Activated naive CD8-positive, alpha-beta T cell (primary cell): Measurements from ENCODE around the gene IMMP1L.

Experiments used
- H3K27ac Mint-ChIP-seq: one replicate; pipeline ENCODE4 v1.8.0; 2021; ENCODE audit warnings: mixed read lengths
- H3K27me3 Mint-ChIP-seq: one replicate; pipeline ENCODE4 v1.8.0; 2021; ENCODE audit warnings: mixed read lengths
- H3K36me3 Mint-ChIP-seq: one replicate; pipeline ENCODE4 v1.8.0; 2021; ENCODE audit warnings: mixed read lengths
- H3K4me1 Mint-ChIP-seq: one replicate; pipeline ENCODE4 v1.8.0; 2021; ENCODE audit warnings: low read depth, mixed read lengths
- H3K4me3 Mint-ChIP-seq: one replicate; pipeline ENCODE4 v1.8.0; 2021; ENCODE audit warnings: mild to moderate bottlenecking, mixed read lengths
- H3K9me3 Mint-ChIP-seq: one replicate; pipeline ENCODE4 v1.8.0; 2021; ENCODE audit warnings: low read depth, mixed read lengths

The IMMP1L gene

DNA sequence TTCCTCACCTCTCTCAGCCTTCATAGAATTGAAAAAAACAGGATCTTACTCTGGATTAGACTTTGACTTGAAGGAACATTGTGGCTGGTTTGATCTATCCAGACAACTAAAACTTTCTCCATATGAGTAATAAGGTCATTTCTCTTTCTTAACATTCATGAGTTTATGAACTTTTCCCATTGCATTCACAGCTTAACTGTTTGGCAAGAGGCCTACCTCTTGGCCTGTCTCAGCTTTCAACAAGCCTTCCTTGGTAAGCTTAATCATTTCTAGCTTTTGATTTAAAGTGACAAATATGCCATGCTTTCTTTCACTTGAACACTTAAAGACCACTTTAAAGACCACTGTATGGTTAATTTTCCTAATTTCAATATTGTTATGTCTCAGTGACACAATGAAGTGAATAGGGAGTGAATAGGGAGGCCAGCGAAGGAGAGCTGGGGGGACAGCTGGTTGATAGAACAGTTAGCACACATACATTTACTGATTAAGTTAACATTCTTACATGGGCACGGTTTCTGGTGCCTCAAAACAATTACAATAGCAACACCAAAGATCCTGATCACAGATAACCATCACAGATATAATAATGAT is 17.0 kb downstream of the IMMP1L start:
- H3K27ac Mint-ChIP-seq, result no peak overlapping the region
- peaks cover 28% of the 10 kb centered on the region for H3K36me3 Mint-ChIP-seq
- peaks cover 35% of the 10 kb centered on the region for H3K4me1 Mint-ChIP-seq
- no peak overlapping the region for H3K4me3 Mint-ChIP-seq
- no peaks in the 10 kb centered on the region for H3K27me3 Mint-ChIP-seq
- no peaks in the 10 kb centered on the region for H3K9me3 Mint-ChIP-seq

DNA sequence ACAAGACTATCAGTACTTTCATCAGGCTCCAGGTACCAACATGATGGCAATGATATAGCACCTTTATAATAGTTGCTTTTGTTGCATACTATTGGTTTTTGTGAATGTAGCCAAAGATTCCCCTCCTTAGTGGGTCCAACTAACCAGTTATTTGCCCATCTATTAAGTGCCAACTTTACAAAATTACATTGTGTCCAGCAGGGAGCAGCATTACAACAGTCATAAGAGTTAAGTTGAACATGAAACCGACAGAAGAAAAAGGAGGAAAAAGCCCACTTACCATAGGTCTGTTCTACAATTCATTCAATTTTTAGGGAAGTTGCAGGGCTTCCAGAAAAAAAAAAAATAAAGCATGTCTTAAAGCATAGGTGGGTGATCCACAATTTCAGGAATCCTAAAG is 21.6 kb downstream of the IMMP1L start:
- H3K9me3 Mint-ChIP-seq, result no peaks in the 10 kb centered on the region
- H3K36me3 Mint-ChIP-seq, result peaks cover 7% of the 10 kb centered on the region
- no peak overlapping the region for H3K4me3 Mint-ChIP-seq
- no peaks in the 10 kb centered on the region for H3K27me3 Mint-ChIP-seq
- no peak overlapping the region for H3K27ac Mint-ChIP-seq
- peaks cover 20% of the 10 kb centered on the region for H3K4me1 Mint-ChIP-seq

DNA sequence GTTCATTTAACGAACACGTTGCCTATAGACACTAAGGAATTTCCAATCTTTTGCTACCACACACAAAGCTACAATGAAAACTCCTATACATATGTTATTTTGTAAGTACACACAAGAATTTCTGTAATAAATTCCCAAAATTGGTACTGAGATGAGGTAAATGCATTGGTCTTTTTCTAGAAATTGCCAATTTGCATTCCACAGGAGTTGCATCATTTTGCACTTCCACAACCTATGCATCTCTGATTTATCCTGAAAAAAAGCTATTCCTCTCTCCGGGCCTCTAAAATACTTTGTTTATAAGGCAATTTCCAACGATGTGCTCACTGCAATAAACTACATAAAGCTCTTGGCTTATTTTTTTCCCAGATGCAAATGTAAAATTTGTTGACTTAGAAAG is 24.9 kb downstream of the IMMP1L start:
- no peaks in the 10 kb centered on the region for H3K27me3 Mint-ChIP-seq
- no peak overlapping the region for H3K27ac Mint-ChIP-seq
- H3K4me1 Mint-ChIP-seq, result peaks cover 11% of the 10 kb centered on the region
- no peaks in the 10 kb centered on the region for H3K9me3 Mint-ChIP-seq
- no peak overlapping the region for H3K4me3 Mint-ChIP-seq
- H3K36me3 Mint-ChIP-seq, result peaks cover 3% of the 10 kb centered on the region

GRCh38 chr11:31480930-31481329 is 28.5 kb downstream of the IMMP1L start:
- H3K9me3 Mint-ChIP-seq, result no peaks in the 10 kb centered on the region
- H3K36me3 Mint-ChIP-seq, result peaks cover 3% of the 10 kb centered on the region
- peaks cover 12% of the 10 kb centered on the region for H3K4me1 Mint-ChIP-seq
- no peaks in the 10 kb centered on the region for H3K27me3 Mint-ChIP-seq
- no peak overlapping the region for H3K4me3 Mint-ChIP-seq
- H3K27ac Mint-ChIP-seq, result no peak overlapping the region

- no peak overlapping the region for H3K27ac Mint-ChIP-seq
- H3K4me3 Mint-ChIP-seq, result no peak overlapping the region
- H3K27me3 Mint-ChIP-seq, result no peaks in the 10 kb centered on the region
- peaks cover 3% of the 10 kb centered on the region for H3K36me3 Mint-ChIP-seq
- H3K9me3 Mint-ChIP-seq, result no peaks in the 10 kb centered on the region
- H3K4me1 Mint-ChIP-seq, result peaks cover 11% of the 10 kb centered on the region
Measured at GRCh38 chr11:31479066-31479465, 30.4 kb downstream of the IMMP1L start.

- no peaks in the 10 kb centered on the region for H3K27me3 Mint-ChIP-seq
- H3K27ac Mint-ChIP-seq, result no peak overlapping the region
- H3K36me3 Mint-ChIP-seq, result peaks cover 3% of the 10 kb centered on the region
Measured at GRCh38 chr11:31478223-31478590, 31.2 kb downstream of the IMMP1L start.

DNA sequence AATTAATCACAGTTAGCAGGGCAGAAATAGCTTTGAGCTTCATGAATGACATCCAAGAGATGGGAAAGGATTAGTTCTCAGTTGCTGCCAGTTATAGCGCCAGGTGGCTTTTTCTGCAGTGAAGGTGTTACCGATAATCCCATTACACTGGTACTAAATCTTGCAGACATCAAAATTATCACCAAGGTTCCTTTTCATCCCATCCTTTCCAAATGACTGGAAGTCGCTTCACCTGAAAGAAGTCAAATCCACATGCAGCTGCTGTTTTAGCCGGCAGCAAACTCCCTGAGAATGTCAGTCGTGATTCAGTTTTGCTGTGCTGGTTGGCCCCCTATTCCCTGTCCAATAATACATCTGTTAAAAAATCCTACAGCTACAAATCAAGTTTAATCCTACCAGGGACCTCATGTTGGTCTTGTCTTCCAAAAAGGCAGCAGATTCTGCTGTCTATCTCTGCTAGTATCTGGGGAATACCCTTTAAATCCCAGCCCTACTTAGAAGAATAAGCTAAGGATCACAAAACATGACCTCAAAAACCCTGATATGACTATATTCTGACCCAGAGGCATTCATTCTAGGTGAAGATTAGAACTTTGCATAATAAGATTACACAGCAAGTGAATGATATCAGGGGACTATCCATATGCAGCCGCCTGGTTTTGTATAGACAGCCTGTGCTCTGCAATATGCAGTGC is 31.7 kb downstream of the IMMP1L start:
- no peak overlapping the region for H3K4me3 Mint-ChIP-seq
- no peak overlapping the region for H3K27ac Mint-ChIP-seq
- H3K4me1 Mint-ChIP-seq, result peaks cover 10% of the 10 kb centered on the region
- no peaks in the 10 kb centered on the region for H3K27me3 Mint-ChIP-seq
- no peaks in the 10 kb centered on the region for H3K9me3 Mint-ChIP-seq
- H3K36me3 Mint-ChIP-seq, result peaks cover 3% of the 10 kb centered on the region

More at GRCh38 chr11:31478223-31478590, 31.2 kb downstream of the IMMP1L start:
- no peaks in the 10 kb centered on the region for H3K9me3 Mint-ChIP-seq
- H3K4me3 Mint-ChIP-seq, result no peak overlapping the region
- H3K4me1 Mint-ChIP-seq, result peaks cover 11% of the 10 kb centered on the region

DNA sequence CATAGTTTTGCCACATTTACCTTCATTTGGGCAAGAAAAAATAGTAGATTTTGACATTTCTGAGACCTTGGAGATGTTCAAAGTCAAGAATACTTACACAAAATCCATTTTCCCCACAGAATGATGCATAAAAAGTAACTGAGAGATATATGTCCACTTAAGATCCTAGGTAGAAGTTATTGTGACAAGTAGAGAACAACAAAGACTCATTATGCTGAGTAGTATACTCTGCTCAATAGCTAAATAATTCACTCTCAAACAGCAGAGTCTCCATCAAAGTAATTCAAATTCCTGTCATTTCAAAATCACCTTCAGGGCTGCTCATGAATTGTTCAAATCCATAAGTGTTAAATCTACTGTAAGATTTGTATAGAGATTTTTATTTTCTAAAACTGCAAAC is 35.3 kb downstream of the IMMP1L start:
- H3K27ac Mint-ChIP-seq, result no peak overlapping the region
- H3K4me1 Mint-ChIP-seq, result peaks cover 3% of the 10 kb centered on the region
- no peaks in the 10 kb centered on the region for H3K9me3 Mint-ChIP-seq
- H3K36me3 Mint-ChIP-seq, result peaks cover 17% of the 10 kb centered on the region
- no peak overlapping the region for H3K4me3 Mint-ChIP-seq
- no peaks in the 10 kb centered on the region for H3K27me3 Mint-ChIP-seq

- Mint-ChIP-seq H3K4me3 (no peak overlapping the region), H3K36me3 (peaks cover 33% of the 10 kb centered on the region)
Measured at GRCh38 chr11:31464436-31464835, 45.0 kb downstream of the IMMP1L start.

GRCh38 chr11:31455177-31455576 is 54.2 kb downstream of the IMMP1L start:
- Mint-ChIP-seq H3K9me3 (no peaks in the 10 kb centered on the region), H3K4me3 (no peak overlapping the region), H3K27ac (no peak overlapping the region), H3K27me3 (no peaks in the 10 kb centered on the region), H3K4me1 (no peaks in the 10 kb centered on the region), H3K36me3 (peaks cover 38% of the 10 kb centered on the region)

More at GRCh38 chr11:31464436-31464835, 45.0 kb downstream of the IMMP1L start:
- no peaks in the 10 kb centered on the region for H3K4me1 Mint-ChIP-seq
- H3K27ac Mint-ChIP-seq, result no peak overlapping the region
- no peaks in the 10 kb centered on the region for H3K27me3 Mint-ChIP-seq
- peaks cover 24% of the 10 kb centered on the region for H3K9me3 Mint-ChIP-seq

- Mint-ChIP-seq H3K9me3 (no peaks in the 10 kb centered on the region), H3K4me1 (no peaks in the 10 kb centered on the region), H3K36me3 (peaks cover 60% of the 10 kb centered on the region), H3K27ac (no peak overlapping the region), H3K27me3 (no peaks in the 10 kb centered on the region), H3K4me3 (no peak overlapping the region)
Measured at GRCh38 chr11:31450841-31451240, 58.6 kb downstream of the IMMP1L start.

GRCh38 chr11:31449040-31449439 is 60.4 kb downstream of the IMMP1L start:
- Mint-ChIP-seq H3K27ac (no peak overlapping the region), H3K4me1 (no peaks in the 10 kb centered on the region), H3K9me3 (no peaks in the 10 kb centered on the region), H3K27me3 (no peaks in the 10 kb centered on the region), H3K4me3 (no peak overlapping the region), H3K36me3 (peaks cover 54% of the 10 kb centered on the region)

DNA sequence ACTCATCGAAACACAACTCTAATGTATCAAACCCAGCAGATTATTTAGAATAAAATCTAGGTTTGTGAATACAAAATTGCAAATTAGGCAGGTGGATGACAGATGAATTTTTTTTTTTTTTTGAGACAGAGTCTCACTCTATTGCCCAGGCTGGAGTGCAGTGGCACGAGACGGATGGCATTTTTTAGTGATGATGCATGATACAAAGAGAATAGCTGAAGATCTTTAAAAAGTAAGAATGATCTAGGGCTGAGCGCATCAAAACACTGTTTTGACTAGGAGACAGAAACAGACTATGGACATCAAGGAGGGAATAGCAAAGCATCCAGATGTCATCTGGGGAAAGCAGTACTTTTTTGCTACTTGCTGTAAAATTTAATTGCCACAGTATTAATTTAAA is 63.8 kb downstream of the IMMP1L start:
- H3K9me3 Mint-ChIP-seq, result no peaks in the 10 kb centered on the region
- no peaks in the 10 kb centered on the region for H3K4me1 Mint-ChIP-seq
- H3K27me3 Mint-ChIP-seq, result no peaks in the 10 kb centered on the region
- no peak overlapping the region for H3K4me3 Mint-ChIP-seq
- peaks cover 38% of the 10 kb centered on the region for H3K36me3 Mint-ChIP-seq
- H3K27ac Mint-ChIP-seq, result no peak overlapping the region

GRCh38 chr11:31443802-31444201 is 65.6 kb downstream of the IMMP1L start:
- Mint-ChIP-seq H3K9me3 (peaks cover 6% of the 10 kb centered on the region), H3K36me3 (peaks cover 29% of the 10 kb centered on the region), H3K27ac (no peak overlapping the region), H3K4me1 (no peaks in the 10 kb centered on the region), H3K4me3 (no peak overlapping the region), H3K27me3 (no peaks in the 10 kb centered on the region)

- Mint-ChIP-seq H3K9me3 (peaks cover 13% of the 10 kb centered on the region), H3K4me1 (peaks cover 13% of the 10 kb centered on the region), H3K36me3 (peaks cover 19% of the 10 kb centered on the region), H3K27me3 (no peaks in the 10 kb centered on the region), H3K27ac (no peak overlapping the region), H3K4me3 (no peak overlapping the region)
Measured at GRCh38 chr11:31442086-31442485, 67.3 kb downstream of the IMMP1L start.

GRCh38 chr11:31441296-31441695 is 68.1 kb downstream of the IMMP1L start:
- H3K36me3 Mint-ChIP-seq, result peaks cover 14% of the 10 kb centered on the region
- H3K27ac Mint-ChIP-seq, result no peak overlapping the region
- H3K27me3 Mint-ChIP-seq, result no peaks in the 10 kb centered on the region
- H3K4me3 Mint-ChIP-seq, result no peak overlapping the region
- H3K9me3 Mint-ChIP-seq, result peaks cover 13% of the 10 kb centered on the region
- H3K4me1 Mint-ChIP-seq, result peaks cover 13% of the 10 kb centered on the region
